Measurements from ENCODE around the gene TEX47. TPM values are rescaled to one million over a fixed set of nuclear protein-coding genes. Genes with fewer than 3 reads are reported as not detected.
A peak's percentile ranks its signal among the peaks of the same experiment; 100 is the strongest.

The TEX47 gene
- total RNA-seq: not detected
- long read RNA-seq: 0 reads

DNA sequence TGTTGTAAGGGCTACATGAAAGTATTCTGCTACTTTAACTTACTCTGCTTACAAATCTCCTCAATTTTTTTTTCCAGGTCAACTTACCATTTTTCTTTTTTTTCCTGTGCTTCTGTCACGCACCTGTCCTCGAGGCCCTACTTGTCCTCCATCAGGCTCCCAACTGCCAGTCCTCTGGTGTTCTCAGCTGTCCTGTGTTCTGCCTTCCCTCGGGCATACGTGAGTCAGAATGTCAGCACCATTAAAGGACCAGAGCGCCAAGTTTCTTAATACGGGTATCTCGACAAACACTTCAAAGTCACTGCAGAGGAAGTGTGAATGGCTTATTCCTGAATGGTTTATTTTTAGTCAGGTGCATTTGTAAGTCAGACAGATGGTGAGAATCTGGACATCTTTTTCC, at the start of gene TEX47:
Gene TEX47 (minus strand): TSS at position 185 of the 400 bp plus-strand sequence. CDS start 795 bp downstream, outside the sequence.
- no peak for DNase-seq (ENCODE audit: low spot score)

DNA sequence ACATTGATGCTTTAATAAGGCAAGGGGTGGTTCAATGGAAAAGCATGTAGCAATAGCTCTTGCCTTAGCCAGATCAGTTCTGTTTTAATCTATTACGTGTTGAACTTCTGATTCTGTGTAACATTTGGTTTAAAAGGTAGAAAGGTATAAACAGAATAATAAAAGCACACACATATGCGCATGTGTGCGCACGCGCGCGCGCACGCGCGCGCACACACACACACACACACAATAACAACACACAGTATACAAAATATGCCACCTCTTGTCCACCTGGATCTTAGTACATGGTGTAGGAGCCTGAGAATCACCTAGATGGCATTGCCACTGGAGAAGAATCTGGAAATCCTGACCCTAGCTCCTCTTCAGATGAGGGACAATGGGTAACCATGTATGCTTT, 49.6 kb upstream of the TEX47 start:
- DNase-seq (ENCODE audit: low spot score): no peak

DNA sequence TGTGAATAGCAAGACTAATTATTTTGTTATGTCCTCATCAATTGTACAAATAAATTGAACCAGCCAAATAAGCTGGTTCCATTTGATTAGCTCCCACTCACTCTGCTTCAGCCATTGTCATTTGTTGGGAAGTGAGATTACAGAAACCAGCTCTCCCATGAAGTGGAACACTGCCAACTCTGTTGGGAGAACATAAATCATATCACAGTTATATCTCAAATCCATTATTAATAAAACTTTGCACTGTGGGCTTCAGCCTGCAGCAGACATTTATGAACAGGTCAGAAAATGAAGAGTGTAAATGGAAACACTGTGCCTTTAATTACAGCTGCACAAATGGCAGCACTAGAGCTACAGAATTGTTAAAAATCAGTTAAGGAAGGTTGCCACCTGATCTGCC, 46.7 kb upstream of the TEX47 start:
- no peak for DNase-seq (ENCODE audit: low spot score)

DNA sequence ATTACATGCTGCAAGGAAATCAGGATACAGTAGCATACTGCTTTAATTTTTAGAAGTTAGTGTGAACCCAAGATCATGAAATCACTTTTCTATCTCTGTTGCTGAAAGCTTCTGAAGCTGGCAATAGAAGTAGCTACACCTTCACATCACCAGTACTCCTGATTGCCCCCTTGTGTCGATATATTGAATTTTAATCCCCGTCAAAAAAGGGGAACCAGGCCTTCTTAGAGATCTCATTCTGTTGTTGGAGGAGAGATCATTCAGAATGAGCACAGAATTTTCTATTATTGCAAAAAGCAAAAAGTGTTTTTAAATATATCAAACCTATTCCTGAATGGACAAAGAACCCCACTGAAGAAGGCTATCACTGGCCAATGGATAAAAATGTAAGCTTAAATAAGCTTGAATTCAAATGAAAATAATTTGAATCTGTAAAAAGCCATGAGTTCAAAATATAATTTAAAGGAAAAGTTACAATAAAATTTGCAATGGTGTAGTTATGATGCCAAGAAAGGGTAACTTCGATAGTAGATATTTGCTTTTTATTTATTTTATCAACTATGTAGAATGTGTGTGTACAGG, 39.7 kb upstream of the TEX47 start:
- no peak for DNase-seq (ENCODE audit: low spot score)

DNA sequence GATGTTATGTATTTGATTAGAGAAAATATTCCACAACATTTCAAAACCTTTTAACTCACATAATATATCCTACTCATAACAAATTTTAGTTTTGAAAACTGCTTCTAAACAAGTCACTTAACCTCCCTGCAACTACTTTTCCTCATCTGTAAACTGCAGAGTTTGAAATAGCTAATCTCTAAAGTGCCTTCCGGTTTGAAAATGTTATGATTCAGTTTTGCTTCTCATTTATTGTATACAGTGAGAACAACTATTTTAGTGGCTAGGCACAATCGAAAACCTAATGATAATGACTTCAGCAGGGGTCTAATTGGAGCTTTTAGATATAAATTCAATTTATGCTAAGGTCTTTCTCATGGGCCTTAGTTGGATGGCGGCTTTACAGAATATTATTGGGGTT, 30.7 kb upstream of the TEX47 start:
- no peak for DNase-seq (ENCODE audit: low spot score)

DNA sequence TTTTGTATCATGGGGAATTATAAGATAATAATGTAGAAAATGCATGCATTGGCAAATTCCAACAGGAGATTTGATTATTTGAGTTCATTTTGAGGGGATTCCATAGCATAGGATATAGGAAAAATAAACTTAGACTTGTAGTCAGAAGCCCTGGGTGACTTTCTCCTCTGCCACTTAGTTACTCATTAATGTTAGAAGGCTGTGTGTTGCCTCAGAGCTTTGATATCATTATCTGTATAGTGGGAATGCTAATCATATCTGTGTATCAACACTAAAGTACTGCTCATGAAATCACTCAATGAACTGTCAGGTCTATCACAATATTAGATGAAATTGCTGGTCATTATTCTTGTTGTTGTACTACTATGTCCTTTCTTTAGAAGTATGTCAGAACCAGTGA, 23.0 kb upstream of the TEX47 start:
- DNase-seq (ENCODE audit: low spot score): no peak

DNA sequence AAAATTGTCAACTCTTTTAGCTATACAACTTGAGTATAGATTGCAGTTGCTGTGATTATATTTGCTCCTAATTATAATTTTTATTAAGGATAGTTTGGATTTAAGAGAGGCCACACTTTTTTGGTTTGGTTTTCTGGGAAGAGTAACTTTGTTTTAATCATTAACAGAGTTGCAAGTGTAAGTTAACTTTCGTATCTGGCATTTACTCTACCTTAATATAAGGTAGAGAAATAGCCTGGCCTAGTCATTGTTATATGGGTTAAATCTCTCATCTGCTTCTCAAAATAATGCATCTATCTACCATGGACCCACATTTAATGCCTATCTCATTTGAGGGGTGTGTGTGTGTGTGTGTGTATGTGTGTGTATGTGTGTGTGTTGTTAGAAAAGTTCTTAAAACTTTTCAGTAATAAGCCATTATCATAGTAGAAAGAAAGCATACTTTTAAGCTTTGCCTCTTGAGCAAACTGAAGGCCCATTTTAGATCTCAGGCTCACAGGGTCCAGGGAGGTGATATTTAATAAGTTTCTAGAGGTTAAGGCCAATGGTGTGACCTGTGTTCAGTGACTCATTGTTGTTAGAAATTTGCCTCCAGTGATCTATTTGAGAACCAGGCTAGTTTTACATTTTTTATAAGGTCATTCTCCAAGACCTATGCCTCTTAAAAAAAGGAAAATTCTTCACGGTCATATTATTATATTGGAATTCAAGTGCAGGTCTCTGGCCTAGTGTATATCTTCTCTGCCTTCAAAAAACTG, 10.9 kb upstream of the TEX47 start:
- no peak for DNase-seq (ENCODE audit: low spot score)

DNA sequence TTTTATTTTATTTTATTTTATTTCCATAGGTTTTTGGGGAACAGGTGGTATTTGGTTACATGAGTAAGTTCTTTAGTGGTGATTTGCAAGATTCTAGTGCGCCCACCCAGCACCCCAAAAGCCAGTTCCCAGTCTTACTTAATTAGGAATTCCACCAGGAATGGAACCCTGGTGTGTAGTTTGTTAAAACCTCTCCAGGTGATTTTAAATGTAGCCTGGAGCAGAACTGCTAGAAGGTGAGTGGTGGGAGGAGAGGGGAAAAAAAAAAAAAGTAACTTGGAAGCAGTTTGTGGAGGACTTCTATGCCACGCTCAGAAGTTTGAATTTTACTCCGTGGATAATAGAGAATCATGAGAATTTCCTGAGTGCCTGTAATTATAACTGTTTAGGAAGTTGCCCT, 5.5 kb upstream of the TEX47 start:
- DNase-seq (ENCODE audit: low spot score): no peak

DNA sequence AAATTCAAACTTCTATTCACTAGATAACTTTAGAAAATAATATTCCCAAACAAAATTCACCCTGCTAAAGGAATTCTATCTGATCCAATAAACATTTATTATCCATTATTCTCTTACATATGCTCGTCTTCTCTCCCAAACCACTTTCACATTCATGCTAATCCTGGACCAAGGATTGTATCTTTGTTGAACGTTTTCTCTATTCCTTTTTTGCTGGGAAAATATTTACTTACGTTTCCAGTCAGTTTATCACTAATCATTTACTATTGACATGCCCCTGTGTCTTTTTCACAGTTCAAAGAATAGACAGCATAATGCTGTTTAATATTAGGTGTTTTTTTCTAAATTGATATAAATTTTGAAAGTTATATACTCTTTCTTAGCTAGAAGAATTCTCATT, 3.2 kb downstream of the TEX47 start:
- DNase-seq (ENCODE audit: low spot score): no peak

DNA sequence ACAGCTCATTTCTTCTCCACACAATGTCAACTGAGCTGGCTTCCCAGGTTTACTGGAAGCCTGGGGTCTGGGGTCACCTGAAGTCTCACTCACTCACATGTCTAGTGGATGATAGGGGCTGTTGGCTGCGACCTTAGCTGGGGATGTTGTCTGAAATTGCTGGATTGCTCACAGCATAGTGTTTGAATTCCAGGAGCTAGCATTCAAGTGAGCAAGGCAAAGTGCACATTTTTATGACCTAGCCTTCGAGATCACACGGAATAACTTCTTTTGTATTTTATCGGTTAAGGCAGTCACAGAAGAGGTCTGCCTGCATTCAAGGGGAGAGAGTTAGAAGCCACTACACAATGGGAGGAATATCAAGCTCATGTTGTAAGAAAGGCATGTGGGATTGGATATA, 3.6 kb downstream of the TEX47 start:
- DNase-seq (ENCODE audit: low spot score): no peak

DNA sequence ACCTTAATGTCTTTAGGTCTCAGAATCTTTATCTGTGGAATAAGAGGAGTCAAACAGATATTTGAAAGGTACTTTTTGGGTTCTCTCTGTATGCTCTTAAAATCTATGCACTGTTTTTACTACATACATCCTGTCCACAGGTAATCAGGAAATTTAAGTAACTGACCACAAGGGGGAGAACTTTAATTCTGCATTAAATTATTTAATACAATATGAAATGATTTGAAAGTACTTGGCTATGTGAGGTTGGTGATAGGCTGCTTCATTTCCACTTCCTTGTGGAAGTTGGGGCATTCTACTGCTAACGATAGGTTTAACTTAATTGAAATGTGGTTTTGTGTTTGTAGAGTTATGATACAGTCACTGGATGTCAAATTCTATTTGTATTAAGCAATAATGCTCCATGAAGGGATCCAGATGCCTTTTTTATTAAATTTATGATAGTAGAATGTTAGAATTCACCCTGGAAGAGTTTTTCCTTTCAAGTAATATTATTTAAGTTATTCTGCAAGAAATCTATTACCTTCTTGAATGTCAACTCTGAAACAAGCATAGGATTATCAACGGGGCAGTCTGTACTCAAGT, 6.0 kb downstream of the TEX47 start:
- no peak for DNase-seq (ENCODE audit: low spot score)

DNA sequence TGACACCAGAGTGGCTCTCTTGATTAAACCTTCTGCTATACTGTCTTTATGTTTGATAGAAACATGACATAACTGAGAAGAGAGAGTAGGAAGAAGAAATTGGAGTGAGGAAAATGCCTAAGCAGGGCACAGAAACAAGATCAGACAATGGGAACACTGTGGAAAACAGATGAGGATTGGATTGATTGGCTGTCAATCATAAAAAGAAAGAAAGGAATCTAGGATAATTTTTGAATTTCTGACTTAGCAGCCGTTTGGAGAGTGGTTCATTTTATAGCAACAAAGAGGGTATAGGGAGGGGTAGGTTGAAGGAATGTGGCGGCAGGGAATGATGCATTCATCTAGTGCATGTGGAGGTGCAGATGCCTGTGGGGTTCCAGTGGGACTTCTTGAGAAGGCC, 7.8 kb downstream of the TEX47 start:
- no peak for DNase-seq (ENCODE audit: low spot score)

DNA sequence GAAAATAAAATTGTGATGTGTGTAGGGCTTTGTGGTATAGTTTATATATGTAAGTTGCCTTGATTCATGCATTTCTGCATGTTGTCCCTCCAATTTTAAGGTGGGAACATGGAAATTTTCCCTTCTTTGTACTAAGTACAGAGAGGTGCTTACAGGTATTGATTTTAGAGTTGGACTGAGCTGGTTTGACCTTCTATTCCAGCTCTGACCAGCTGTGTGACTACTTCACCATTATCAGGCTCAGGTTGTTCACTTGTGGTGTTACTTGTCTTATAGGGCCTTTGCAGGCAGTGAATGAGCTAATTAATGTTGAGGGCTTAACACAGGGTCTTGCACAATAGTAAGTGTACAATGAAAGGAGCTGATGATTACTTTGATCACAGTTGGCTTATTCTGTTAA, 19.7 kb downstream of the TEX47 start:
- DNase-seq (ENCODE audit: low spot score): no peak

DNA sequence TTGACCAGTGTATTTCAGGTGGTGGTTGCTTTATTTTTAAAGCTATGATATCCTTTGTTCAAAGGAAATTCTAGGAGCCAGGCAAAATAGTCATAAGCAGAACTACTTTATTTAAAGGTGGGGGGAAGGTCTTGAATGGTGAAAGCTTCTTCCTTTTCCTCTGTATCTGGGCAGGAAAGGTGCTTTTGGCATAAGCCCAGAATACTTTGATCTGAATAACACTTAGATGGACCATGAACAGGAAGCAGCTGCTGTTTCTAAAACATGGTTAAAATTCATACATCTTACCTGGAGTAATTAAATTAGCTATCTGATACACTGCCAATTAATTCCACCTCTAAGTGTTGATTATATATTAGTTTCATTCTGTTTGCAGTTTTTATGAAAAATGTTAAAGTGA, 22.8 kb downstream of the TEX47 start:
- DNase-seq (ENCODE audit: low spot score): no peak

DNA sequence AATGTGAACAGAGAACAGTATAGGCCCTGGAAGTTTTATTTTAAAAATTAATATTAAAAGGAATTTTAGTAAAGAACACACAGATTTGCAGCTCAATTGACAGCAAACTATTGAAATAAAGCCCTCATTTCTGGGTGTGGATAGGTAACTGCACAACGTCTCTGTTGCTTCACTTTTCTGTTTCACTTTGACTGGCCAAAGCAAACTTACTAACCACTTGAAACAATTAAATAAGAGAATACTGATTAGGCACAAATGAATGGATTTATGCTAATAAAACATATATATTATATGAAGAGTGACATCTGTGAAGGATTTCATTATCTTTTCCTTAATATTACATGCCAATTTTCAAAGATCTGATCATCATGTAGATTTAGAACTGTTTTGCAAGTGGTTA, 24.1 kb downstream of the TEX47 start:
- no peak for DNase-seq (ENCODE audit: low spot score)

DNA sequence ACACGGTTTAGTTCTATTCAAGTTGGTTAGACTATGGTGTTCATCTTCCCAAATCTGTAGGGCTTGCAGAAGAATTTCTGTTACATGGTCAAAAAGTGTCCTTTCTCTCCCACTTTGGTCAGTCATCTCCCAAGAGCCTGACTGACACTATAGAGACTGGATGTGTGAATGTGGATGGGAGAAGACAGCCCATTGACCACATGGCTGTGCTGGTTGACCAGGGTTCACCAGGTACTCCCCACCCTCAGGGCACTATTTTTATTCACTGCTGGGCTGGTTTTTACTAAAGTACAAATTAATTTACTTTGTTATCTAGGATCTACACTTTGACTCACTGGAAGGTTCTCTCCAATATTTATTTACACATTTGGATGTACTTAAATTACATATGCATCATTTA, 33.8 kb downstream of the TEX47 start:
- no peak for DNase-seq (ENCODE audit: low spot score)

DNA sequence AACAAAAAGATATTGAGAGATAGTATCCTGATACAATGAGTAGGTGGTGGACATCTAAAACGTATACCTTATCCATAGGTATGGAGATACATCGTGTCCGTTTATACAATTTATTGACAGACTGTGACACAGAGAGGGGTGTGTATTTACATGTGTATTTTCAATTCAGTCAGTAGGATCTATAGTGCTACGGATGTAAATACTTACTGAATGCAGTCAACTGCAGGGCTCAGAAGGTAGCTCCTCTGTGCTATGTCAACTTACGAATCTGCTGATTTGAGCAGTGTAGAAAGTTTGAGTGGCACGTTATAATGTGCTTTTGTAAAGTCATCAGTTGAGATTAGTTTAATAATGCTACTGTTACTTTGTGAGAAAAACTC, 35.4 kb downstream of the TEX47 start:
- no peak for DNase-seq (ENCODE audit: low spot score)

DNA sequence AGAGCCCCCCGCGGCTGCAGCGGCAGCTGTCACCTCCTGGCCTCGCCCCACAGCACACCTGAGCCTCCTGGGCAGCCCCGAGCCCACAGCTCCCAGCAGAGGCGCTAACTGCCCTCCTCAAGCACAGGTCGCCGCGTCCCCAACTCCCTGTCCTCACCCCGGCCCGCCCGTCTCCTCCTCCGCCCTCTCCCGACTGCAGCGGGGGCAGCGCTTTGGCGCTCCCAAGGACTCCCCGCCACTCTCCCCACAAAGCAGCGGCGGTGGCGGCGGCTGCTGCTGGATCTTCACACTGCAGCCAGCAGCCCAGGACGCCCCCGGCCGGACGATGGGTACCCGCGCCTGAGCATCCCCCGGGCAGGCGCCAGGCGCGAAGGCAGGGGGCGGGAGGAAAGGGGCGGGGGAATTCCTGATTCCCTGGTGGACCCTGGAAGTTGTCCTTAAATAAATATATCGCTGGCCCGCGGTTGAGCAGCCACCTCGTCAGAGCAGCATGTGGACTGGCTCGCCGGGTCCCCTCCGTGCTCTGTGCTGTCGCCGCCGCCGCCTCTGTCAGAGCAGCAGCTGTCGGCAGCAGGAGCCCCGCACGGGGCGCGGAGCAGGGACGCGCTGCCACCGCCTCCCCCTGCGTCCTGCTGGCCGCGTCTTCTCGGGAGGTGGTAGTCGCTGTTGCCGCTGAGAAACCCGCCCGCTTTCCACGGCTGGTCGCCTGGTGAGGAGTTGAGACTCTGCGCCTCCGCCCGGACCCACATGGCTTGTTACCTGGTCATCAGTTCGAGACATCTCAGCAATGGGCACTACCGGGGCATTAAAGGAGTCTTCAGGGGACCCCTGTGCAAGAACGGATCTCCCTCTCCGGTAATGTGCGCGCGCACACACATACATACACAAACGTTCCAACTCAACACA, 36.1 kb downstream of the TEX47 start, which contains the start of gene ZNF804B:
Gene ZNF804B (plus strand): TSS at position 471 of the 906 bp plus-strand sequence. CDS start 277 bp downstream, at position 748.
- DNase-seq (ENCODE audit: low spot score): peak; percentile 76

DNA sequence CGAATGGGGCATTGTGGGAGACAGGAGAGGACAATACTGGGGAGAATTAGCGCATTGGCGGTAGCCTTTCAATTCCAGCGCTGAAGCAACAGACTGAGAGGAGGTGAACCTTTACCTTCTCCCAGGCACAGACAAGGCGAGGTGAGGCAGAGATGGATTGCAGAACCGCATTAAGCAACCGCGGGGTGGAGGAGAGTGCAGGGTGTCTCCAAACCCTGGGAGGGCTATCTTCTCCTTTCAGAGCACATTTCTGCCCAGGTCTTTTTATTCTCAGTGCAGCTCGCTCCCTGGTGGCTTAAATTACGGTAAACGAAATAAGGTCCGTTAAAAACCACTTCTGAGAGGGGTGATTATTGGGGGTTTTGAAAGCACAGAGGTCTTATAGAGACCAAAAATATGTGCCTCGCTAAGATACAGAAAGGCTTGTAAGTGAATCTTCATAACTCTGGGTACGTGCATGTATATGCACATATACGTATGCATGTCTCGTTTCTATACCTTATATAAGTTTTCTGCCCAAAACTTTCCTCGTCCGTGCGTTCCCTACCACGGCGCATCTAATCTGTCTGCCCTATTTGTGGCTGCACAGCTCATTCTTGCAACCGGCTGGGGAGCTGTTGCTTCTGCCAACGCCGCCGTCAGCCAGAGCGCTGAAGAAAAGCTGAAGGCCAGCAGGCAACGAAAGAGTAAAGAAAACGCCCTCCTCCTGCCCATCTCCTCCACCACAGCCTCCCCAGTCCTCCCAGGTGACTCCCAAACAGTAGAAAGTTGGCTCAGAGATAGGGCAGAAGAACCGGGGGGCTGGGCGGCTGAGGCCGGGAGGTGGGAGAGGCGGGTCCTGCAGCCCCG, 36.9 kb downstream of the TEX47 start:
- DNase-seq (ENCODE audit: low spot score): no peak

DNA sequence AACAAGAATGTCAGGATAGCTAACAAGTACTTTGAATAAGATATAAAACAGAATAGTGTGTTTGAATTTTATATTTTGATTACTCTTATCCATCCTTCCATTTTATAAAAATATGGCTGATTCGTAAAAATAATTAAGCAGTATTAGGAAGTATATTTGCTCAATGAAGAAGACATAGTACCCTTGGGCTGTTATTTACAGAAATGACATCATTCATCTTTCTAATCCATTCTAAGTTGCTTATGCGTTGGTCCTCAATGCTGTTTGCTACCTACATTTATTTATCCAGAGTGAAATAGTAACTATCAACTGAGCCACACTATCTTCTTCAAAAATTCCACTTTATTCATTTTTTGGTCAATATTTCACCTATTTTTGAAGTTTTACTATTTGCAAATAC, 38.2 kb downstream of the TEX47 start:
- DNase-seq (ENCODE audit: low spot score): no peak

DNA sequence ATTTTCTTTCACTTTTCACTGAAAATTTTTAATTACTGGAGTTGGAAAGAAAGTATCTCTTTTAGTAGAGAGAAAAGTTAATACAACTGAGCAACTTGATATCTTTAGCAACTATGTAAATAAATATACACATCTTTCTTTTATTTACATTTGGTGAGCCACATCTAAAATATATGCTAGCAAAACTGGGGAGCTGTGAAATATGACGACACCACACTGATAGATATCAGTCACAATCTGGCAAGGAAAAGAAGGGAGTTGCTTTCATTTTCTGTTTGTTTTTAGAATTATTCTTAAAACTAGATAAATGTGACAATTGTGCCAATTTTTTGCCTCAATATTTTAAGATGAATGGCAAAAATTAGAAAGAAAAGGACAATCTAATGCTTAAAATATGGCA, 38.7 kb downstream of the TEX47 start:
- DNase-seq (ENCODE audit: low spot score): no peak
